ENCODE data around the gene R3HDML.
"Not testable (repeated sequence)": the region's sequence is repeated elsewhere in the genome, so short reads cannot be mapped to it uniquely, and the experiment has no call there.

Gene R3HDML

DNA sequence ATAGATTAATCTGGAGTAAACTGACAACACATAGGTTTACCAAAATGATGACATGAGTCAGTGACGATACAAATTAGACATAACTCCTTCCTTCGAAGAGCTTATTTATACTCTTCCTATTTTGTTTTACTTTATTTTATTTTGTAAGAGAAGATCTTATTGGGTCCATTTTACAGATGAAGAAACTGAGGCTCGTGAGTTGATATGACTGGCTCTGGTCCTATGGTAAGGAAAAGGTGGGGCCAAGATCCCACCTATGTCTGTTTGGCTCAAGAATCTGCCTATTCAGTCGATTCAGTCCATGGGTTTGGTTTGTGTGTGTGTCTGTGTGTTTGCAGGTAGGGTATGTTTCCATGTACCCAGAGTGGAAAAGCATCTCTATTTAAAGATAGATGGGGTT, 8.4 kb upstream of the R3HDML start:
- DNase-seq: no peak

GRCh38 chr20:44331201-44331600, 5.6 kb upstream of the R3HDML start:
- no peak for DNase-seq

DNA sequence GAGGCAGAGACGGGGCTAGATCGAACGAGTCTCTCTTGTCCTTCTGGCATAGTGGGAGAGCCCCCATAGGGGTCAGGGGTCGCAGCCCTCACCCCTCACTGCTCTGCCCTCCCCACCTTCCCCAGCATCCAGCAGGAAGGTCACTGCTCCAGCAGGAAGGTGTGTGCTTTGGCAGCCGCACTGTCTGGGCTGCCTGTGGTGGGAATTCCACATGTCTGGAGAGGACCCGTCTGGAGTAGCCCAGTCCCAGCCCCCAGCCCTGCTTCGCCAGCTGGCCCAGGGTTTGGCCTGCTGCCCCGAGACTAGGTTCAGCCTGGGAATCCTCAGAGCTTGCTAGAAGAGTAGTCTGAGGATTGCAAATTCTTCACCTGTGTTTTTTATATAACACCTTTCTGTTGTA, 2.5 kb upstream of the R3HDML start:
- no peak for DNase-seq

DNA sequence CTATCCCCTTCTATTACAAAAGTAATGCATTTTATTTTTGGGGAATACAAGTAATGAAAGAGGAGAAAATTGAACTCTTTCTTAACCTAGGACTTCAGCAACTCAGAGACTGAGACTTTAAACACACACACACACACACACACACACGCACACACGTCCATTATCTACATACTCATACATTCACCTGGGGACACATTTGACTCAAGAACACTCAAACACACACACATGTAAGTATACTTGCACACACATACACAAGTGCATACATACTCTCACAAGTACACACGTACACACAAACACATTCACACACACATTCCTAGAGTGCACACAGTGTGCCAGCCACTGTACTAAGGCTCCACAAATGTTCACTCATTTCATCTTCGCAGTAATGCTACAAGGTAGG, 2.1 kb upstream of the R3HDML start:
- no peak for DNase-seq

DNA sequence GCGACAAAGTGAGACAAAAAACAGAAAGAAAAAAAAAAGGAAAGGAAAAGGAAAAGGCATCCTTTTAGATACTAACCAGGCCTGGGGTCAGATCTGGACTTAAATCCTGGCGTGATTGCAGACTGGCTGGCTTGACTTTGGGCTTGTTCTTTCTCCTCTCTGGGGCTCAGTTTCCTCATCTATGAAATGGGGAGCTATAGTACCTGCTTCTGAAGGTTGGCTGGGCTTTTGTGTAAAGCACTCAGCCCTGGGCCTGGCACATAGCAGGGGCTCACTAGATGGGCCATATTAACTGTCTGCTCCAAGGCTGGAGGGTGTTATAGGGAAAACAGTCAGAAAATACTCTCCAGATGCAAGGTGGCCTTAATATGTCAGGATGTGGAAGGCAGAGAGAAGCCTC, 1.2 kb upstream of the R3HDML start:
- no peak for DNase-seq

DNA sequence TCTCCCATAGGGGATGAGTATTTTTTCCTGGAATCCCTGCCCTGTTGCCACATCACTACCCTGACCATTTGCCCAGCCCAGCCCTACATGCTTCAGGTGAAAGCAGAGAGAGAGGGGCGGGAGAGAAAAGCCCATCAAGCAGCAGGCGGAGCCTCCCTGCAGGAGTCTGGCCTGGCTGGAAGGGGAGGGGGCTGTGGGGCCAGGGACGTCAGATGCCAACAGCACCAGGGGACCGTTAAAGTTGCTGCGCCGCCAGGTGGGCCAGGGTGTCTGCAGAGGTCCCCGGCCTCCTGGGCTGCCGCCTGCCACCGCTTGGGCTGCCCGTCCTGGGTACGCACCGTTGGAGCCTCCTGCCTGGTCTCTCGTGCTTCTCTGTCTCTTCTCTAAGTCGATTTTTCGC, 757 bp upstream of the R3HDML start:
- DNase-seq: no peak

DNA sequence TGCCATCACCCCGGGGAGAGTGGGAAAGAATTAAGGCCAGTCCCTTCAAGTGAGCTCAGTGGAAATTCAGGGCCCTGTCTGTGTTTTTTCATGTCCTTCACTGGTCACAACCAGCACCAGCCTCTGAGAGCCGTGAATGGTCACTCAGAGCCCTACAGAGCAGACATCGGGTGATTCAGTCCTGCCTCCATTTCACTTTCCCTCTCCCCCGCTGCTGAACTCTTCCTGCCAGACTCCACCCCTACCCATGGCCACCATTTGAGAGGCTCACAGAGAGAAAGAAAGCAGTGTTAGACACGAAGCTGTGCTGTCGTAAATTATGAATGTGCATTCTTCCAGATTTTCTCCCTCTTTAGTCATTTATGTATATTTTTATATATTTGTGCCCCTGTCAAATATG, 5.4 kb downstream of the R3HDML start:
- no peak for DNase-seq

DNA sequence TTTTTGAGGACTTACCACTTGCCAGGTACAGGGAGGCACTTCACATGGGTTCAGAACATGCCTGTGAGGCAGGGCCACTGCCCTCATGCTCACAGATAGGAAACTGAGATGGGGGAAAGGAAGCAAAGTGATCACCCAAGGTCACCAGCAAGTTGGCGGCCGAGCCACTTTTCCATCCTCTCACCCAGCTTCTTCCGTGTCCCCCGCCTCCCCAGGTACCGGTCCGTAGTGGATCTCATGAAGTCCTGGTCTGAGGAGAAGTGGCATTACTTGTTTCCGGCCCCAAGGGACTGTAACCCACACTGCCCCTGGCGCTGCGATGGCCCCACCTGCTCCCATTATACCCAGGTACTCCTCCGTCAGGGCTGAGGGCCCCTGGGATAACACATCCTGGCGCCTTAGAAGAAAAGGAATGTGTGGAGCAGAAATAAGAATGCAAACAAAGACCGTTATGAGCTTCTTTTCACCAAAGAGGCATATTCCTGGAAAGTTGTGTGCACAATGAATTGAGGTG, 6.4 kb downstream of the R3HDML start:
- no peak for DNase-seq

DNA sequence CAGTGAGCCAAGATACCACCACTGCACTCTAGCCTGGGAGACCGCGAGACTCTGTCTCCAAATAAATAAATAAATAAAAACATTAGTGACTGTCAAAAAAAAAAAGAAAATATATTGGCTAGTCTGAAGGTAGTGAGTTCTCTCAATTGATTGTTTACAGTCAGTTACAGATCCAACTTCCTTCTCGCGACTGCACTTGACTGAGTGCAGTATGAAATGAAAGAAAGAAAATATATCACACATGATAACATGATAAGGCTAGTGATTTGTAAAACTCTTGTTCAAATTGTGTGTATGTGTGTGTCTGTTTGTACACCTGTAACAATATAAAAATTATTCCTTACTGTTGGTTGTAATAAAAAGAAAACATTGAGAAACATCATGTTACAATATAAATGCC, 7.9 kb downstream of the R3HDML start:
- no peak for DNase-seq

DNA sequence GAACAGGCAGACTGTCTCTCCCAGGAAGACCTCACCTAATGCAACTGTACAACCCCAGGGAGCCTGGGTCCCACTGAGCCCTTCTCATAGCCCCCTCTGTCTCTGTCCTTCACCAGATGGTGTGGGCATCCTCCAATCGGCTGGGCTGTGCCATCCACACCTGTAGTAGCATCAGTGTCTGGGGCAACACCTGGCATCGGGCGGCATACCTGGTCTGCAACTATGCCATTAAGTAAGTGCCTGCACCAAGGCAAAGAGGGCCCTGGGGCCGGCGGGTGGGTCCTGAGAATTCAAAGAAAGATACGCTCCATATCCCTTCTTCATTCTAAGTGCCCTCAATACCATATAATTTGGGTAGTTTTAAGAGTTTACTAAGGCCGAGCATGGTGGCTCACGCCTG, 8.3 kb downstream of the R3HDML start:
- DNase-seq: no peak

DNA sequence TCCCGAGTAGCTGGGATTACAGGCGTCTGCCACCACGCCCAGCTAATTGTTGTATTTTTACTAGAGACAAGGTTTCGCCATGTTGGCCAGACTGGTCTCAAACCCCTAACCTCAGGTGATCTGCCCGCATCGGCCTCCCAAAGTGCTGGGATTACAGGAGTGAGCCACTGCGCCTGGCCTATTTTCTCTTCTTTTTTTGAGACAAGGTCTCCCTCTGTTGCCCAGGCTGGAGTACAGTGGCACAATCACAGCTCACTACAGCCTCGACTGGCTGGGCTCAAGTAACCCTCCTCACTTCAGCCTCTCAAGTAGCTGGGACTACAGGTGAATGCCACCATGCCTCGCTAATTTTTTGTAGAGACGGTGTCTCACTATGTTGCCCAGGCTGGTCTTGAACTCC, 9.1 kb downstream of the R3HDML start:
- DNase-seq: not testable (repeated sequence)

GRCh38 chr20:44348168-44348659, 11.4 kb downstream of the R3HDML start:
- DNase-seq: no peak

DNA sequence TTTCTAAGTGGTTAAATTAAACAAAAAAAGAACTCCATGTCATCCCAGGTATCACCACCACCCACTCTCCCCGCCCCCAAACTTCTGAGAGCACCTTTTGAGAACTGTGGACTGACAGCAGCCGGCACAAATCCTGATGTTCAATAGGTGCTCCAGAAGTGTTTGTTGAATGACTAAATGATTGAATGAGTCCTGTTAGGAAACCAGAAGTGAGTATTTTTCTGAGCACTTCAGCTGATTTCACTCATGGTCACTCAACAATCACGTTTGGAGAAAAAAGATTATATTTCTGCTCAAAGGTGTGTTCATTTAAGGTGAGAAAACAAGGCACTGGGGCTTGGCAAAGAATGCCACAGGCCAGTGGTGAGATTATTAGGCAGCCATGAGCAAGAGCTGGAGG, 12.5 kb downstream of the R3HDML start:
- no peak for DNase-seq

GRCh38 chr20:44350567-44350966, 13.7 kb downstream of the R3HDML start:
- no peak for DNase-seq

DNA sequence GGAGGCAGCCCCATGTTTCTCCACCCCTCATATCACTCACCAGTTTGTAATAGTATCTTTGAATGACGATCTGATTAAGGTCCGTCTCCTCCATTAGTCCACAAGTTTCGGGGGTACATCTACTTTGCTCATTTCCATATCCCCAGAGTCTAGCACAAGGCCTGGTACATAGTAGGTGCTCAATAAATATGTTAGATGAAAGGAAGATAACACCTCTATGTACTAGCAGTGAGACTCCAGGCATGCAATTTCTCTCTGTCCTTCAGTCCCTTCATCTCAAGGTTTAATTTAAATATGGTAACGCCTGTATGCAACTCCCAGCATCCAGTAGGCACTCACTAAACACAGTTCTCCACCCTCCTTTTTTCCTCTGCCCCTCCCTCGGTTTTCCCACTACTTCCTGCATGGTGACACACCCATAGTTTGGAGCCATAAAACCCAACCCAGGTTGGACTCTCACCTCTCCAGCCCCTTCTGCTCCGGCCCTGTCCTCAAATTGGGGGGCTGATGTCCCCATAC, 18.2 kb downstream of the R3HDML start:
- DNase-seq: no peak

DNA sequence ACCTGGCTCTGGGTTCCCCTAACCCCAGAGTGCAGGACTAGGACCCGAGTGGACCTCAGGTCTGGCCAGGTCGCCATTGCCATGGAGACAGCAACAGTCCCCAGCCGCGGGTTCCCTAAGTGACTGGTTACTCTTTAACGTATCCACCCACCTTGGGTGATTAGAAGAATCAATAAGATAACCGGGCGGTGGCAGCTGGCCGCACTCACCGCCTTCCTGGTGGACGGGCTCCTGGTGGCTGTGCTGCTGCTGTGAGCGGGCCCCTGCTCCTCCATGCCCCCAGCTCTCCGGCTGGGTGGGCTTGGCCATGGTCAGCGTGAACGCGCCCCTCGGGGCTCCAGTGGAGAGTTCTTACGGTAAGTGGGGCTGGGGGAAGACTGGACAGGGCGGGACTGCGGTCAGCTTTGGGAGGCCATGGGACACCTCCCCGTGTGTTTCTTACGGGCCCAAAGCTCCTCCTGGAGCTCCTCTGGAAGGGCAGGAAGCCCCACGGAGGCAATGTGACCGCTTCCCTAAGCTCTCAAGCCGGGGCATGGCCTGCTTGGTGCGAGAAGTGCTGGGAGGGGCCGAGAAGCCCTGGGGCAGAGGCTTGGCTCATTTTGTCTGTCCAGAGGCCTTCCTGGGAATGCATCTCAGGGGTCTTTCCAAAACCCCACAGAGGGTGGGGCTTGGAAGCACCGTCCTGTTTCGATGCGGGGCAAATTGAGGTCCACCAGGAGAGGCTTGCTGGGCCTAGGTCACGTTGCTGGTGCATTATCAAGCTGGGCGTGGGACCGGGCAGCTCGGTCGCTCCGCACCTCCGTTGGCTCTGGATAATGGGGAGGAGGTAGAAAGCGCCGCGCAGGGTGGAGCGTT, 18.9 kb downstream of the R3HDML start, which contains the start of gene HNF4A:
Gene HNF4A, plus strand, starts transcription at position 202 of the 855 bp plus-strand sequence. Its CDS starts 106 bp downstream, at position 308.
- DNase-seq: no peak

- DNase-seq: no peak
These were observed 19.5 kb downstream of the R3HDML start for GRCh38 chr20:44356353-44356723.

DNA sequence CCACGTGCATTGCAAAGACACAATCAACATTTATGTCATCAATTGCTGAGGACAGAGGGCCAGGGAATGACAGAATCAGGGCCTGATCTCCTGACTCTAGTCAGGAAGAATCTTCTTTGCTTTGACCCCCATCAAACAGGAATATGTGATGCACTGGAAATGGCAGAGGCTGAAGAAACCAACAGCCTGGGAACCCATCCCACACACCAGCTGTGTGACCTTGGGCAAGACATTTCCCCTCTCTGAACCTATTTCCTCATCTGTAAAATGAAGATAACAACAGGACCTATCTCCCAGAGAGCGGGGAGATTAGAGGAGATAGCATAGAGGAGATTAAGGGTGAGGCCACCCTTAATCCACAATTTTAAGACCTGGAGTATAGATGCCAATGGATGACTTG, 20.2 kb downstream of the R3HDML start:
- no peak for DNase-seq

- no peak for DNase-seq
These were observed 20.8 kb downstream of the R3HDML start for GRCh38 chr20:44357555-44358125.

DNA sequence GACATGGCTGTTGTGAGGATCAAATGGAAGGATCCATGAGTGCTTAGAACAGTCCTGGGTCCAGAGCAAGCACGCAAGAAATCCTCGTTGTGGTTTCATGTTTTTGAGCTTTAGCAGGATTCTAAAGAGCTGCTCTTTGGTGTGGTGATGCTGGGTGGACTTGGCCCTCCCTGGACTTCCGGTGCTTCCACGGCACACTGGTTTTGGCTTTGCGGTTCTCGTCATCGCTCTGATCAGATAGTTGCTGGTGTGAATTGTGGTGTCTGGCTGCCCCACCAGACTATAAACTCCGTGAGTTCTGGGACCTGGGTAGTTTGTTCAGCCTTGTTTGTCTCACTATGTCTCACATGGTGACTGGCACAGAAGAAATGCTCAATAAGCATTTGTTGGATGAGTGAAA, 21.9 kb downstream of the R3HDML start:
- DNase-seq: no peak

DNA sequence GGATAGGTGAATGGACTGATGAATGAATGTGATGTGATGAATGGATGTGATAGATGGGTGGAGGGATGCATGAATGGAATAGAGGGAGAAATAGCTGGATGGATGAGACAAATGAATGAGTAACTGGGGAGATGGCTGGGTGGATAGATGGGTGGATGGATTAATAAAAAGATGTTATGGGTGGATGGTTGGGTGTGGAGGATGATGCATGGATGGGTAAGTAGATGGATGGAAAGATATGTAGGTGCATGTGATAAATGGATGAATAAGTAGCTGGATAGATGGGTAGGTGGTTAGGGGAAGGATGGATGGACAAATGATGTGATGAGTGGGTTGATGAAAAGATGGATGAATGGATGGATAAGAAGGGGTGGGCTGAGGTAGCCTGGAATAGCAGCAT, 23.4 kb downstream of the R3HDML start:
- DNase-seq: no peak

DNA sequence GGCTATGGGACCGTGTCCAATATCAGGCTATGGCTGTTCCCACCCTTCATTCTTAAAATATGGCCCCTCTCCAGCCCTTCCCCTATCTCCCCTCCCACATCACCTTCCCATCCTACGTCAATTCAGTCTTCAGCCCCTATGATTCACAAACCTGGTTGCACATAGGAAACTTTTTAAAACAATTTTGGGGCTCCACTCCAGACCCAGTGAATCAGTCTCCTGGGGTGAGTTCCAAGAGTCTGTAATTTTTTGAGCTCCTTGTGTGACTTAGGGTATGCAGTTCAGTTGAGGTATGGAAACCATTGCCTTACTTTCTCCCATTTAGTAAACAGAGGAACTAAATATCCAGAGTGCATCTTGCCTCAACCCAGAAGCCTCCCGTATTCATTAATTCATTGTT, 24.2 kb downstream of the R3HDML start:
- DNase-seq: no peak

DNA sequence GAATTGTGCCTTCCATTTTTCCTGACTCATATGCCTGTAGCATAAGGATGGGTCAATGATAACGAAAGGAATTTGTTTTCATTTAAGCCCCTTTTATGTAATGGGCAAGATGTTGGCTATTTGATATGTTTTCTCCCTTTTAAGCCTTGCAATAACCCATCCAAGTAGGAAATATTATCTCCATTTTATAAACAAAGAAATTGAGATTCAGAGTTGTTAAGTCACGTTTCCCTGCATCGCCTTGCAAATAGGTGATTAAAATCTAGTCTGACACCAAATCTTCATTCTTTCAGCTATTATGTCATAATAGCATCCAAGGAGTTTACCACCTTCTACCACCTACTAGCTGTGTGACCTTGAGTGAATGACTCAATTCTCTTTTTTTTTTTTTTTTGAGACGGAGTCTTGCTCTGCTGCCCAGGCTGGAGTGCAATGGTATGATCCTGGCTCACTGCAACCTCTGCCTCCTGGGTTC, 25.7 kb downstream of the R3HDML start:
- DNase-seq: no peak

DNA sequence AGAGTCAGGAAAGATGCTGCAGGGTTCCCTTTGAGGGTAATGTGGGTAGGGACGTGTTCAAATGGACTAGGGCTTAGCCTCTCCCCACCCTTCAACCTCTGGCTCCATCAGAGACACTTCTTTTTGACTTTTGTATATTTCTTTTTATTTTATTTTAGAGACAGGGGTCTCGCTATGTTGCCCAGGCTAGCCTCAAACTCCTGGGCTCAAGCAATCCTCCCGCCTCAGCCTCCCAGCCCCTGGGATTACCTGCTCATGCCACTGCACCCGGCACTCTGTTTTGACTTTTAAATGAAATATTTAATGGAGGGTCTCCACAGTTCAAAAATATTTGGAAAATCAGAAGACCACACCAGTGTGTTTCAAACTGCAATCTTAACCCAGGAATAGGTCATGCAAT, 27.2 kb downstream of the R3HDML start:
- no peak for DNase-seq

Data from NCI-H345 (cell line).